T-helper 2 cell treated with Interferon-gamma antibody and Interleukin-4, amounts not matched to agents 100 ng/mL and 5 ng/mL, for 36 hours (primary cell): ENCODE results near the gene CHSY1. TPM values are rescaled to one million over a fixed set of nuclear protein-coding genes. Genes with fewer than 3 reads are reported as not detected.

Experiments used
- intact Hi-C: fragments of 100-400 bp; cut with micrococcal nuclease; formaldehyde crosslinking; loops from one replicate; pipeline ENCODE4 v1.15.1; 2023
- total RNA-seq: library from RNA; stranded (reverse); gene quantifications from 2 replicates; pipeline ENCODE4 v1.2.3, GENCODE V29; 2022

The CHSY1 gene
- total RNA-seq, 1 donor from 2014 or later: 37.5 TPM

GRCh38 chr15:101139986-101140696, 111.7 kb downstream of the CHSY1 start:
- intact Hi-C loops: no loop called here

GRCh38 chr15:101138913-101139880, 112.7 kb downstream of the CHSY1 start:
- intact Hi-C loops: no loop called here

- intact Hi-C loops: no loop called here
Observed at GRCh38 chr15:101138086-101138660, 113.7 kb downstream of the CHSY1 start.

GRCh38 chr15:101137312-101137940, 114.4 kb downstream of the CHSY1 start:
- intact Hi-C loops: loop anchor here (2.0 kb wide), 1 partner anchor 15 kb away; no protein-coding TSS in a partner anchor

- intact Hi-C loops: loop anchor here (2.0 kb wide), 1 partner anchor 14 kb away; no protein-coding TSS in a partner anchor
Observed at GRCh38 chr15:101136381-101137268, 115.2 kb downstream of the CHSY1 start.

- intact Hi-C loops: loop anchor here (2.0 kb wide), 1 partner anchor 13 kb away; no protein-coding TSS in a partner anchor
Observed at GRCh38 chr15:101135532-101136166, 116.2 kb downstream of the CHSY1 start.

- intact Hi-C loops: no loop called here
Observed at GRCh38 chr15:101134780-101135179, 117.1 kb downstream of the CHSY1 start.

GRCh38 chr15:101133751-101134261, 118.0 kb downstream of the CHSY1 start:
- intact Hi-C loops: no loop called here

- intact Hi-C loops: no loop called here
Observed at GRCh38 chr15:101133181-101133460, 118.7 kb downstream of the CHSY1 start.

GRCh38 chr15:101132390-101133180, 119.3 kb downstream of the CHSY1 start:
- intact Hi-C loops: no loop called here

- intact Hi-C loops: no loop called here
Observed at GRCh38 chr15:101131489-101132389, 120.1 kb downstream of the CHSY1 start.

GRCh38 chr15:101129851-101130380, 121.9 kb downstream of the CHSY1 start:
- intact Hi-C loops: loop anchor here (5.0 kb wide), 2 partner anchors 77 to 533 kb away; no protein-coding TSS in a partner anchor

GRCh38 chr15:101128221-101129015, 123.4 kb downstream of the CHSY1 start:
- intact Hi-C loops: loop anchor here (5.0 kb wide), 2 partner anchors 79 to 531 kb away; no protein-coding TSS in a partner anchor

GRCh38 chr15:101127506-101128076, 124.3 kb downstream of the CHSY1 start:
- intact Hi-C loops: loop anchor here (1.0 to 5.0 kb wide), 4 partner anchors 41 to 530 kb away; no protein-coding TSS in a partner anchor

- intact Hi-C loops: loop anchor here (1.0 to 5.0 kb wide), 4 partner anchors 42 to 530 kb away; no protein-coding TSS in a partner anchor
Observed at GRCh38 chr15:101126618-101127505, 125.0 kb downstream of the CHSY1 start.
